Measurements from ENCODE around the gene GRID1. TPM values are rescaled to one million over a fixed set of nuclear protein-coding genes. Genes with fewer than 3 reads are reported as not detected.

The GRID1 gene
- total and polyA plus RNA-seq, 10 of the 15 experiments (the other 5 are each of a cell fraction or from before 2014, with no cell fraction given): 0.04 to 0.62 (median 0.08) TPM; not detected in 5

DNA sequence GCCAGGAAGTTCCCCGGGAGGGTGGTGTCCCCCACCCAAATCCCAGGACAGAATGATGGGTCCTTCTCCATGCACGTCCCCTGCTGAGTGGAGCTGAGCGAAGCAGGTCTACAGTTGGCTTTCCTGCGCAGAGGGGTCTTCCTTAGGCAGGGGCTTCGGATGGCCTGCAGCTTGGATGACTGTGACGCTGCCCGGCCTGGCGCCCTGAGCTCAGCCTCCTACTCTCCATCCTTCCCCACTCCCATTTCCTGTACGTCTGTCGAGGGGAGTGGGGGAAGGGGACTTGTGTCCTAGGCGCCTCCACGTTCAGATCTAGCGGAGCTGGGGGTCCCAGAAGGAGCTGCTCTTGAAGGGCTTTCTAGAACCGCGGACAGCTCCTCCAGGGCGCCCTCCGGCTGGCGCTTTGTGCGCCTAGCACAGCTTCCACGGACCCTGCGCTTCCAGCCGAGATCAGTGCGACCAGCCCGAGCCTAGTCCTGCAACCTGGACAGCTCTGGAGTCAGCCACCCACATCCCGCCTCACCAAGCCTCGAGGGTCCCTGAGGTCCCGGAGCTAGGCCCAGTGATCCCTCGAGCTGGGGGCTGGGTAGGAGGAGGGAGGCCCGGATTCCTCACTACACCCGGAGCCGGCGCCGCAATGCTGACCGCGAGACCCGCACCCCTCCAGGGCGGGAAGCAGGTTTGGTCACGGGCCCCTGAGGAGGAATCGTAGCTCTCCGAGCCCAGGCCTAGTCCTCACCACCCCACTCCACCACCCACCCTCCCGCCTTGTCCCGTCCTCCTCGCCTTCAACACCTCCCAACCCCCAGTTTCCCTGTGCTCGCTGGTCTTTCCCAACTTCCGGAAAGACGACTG lies 1.9 kb downstream of the GRID1 start:
- H3K9ac ChIP-seq (ENCODE audit: control insufficient read depth, insufficient read depth, low read length): no peak overlapping the region
- peaks cover 26 to 34% of the 10 kb centered on the region in 2 experiments for H3K27me3 ChIP-seq (replicated peaks in 1 of 2; ENCODE audit: control insufficient read depth in 2 of 2, insufficient read depth in 2 of 2, low read length in 1 of 2)
- intact Hi-C loops (cut with micrococcal nuclease; ENCODE audit: unreplicated experiment) (no loop called here), in situ Hi-C loops (cut with MboI) (no loop called here)
- SMC1A ChIA-PET (ENCODE audit: uncharacterized antibody, unreplicated experiment): no interaction called here
- no peak for ATAC-seq
- no peak overlapping the region for H3K4me2 ChIP-seq (ENCODE audit: control insufficient read depth, insufficient read depth)
- RAD21 ChIA-PET (ENCODE audit: unreplicated experiment): interaction anchor here (0.9 kb wide), 1 partner anchor 369 kb away, joined by 3 read pairs; no protein-coding TSS in a partner anchor
- no peaks in the 10 kb centered on the region for H3K79me2 ChIP-seq (ENCODE audit: control insufficient read depth, insufficient read depth, low read length)
- no peaks in the 10 kb centered on the region; the same call in 1 of the 2 replicates for H3K4me1 ChIP-seq (ENCODE audit: control insufficient read depth, insufficient read depth, low read length)
- H3K36me3 ChIP-seq (ENCODE audit: control insufficient read depth in 2 of 2, insufficient read depth in 2 of 2, low read length in 1 of 2): no peaks in the 10 kb centered on the region
- peaks cover 7% of the 10 kb centered on the region; the same call in 1 of the 2 replicates for H4K20me1 ChIP-seq (ENCODE audit: control insufficient read depth, insufficient read depth)
- no peak overlapping the region for H3K27ac ChIP-seq (ENCODE audit: control insufficient read depth, insufficient read depth)
- no peak for DNase-seq (ENCODE audit: low read depth, low spot score)
- no peak for FAIRE-seq
- no peaks in the 10 kb centered on the region for H3K9me3 ChIP-seq (replicated peaks; ENCODE audit: control insufficient read depth, insufficient read depth, low read length)
- POLR2A ChIA-PET: no interaction called here
- CTCF ChIA-PET: interaction anchor here (0.8 to 1.7 kb wide), 2 partner anchors 11 to 244 kb away, joined by 3 to 5 read pairs; no protein-coding TSS in a partner anchor
- H2AFZ ChIP-seq (ENCODE audit: control insufficient read depth, low read depth, low read length): no peak overlapping the region
- BruUV-seq (replicated peaks): no TSS peak
- H3K4me3 ChIP-seq: no peak overlapping the region
- TF ChIP-seq, protein P1, sequence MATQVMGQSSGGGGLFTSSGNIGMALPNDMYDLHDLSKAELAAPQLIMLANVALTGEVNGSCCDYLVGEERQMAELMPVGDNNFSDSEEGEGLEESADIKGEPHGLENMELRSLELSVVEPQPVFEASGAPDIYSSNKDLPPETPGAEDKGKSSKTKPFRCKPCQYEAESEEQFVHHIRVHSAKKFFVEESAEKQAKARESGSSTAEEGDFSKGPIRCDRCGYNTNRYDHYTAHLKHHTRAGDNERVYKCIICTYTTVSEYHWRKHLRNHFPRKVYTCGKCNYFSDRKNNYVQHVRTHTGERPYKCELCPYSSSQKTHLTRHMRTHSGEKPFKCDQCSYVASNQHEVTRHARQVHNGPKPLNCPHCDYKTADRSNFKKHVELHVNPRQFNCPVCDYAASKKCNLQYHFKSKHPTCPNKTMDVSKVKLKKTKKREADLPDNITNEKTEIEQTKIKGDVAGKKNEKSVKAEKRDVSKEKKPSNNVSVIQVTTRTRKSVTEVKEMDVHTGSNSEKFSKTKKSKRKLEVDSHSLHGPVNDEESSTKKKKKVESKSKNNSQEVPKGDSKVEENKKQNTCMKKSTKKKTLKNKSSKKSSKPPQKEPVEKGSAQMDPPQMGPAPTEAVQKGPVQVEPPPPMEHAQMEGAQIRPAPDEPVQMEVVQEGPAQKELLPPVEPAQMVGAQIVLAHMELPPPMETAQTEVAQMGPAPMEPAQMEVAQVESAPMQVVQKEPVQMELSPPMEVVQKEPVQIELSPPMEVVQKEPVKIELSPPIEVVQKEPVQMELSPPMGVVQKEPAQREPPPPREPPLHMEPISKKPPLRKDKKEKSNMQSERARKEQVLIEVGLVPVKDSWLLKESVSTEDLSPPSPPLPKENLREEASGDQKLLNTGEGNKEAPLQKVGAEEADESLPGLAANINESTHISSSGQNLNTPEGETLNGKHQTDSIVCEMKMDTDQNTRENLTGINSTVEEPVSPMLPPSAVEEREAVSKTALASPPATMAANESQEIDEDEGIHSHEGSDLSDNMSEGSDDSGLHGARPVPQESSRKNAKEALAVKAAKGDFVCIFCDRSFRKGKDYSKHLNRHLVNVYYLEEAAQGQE (IDR thresholded peaks at IDR 0.05; ENCODE audit: low read depth, low read length): peak; percentile 69
- TF ChIP-seq CHD1 (IDR thresholded peaks at IDR 0.05; ENCODE audit: low read depth, low read length) (no peak), ZNF274 (IDR thresholded peaks at IDR 0.05; ENCODE audit: insufficient read depth, insufficient read length) (no peak)
- WGBS (ENCODE audit: insufficient coverage, insufficient replicate concordance, low lambda C conversion rate, missing lambda C conversion rate): 15% methylated on average over 43 of the region's 46 CpGs
